GM12878 (cell line): ENCODE results near the gene SPOCD1.

ENCODE experiments used
- BCL3 ChIP-seq: IDR thresholded peaks from 2 replicates; pipeline ENCODE4 v1.6.1; 2011; ENCODE audit warnings: borderline replicate concordance, low read depth, mild to moderate bottlenecking, moderate library complexity, low read length; ENCODE audit not compliant: insufficient read depth, poor library complexity, severe bottlenecking
- BCLAF1 ChIP-seq: fragments of 450-650 bp; IDR thresholded peaks from 2 replicates; pipeline ENCODE4 v1.6.1; 2017; ENCODE audit warnings: antibody characterized with exemption, mild to moderate bottlenecking, moderate library complexity
- BRCA1 ChIP-seq: IDR thresholded peaks from 2 replicates; pipeline ENCODE4 v1.6.1; 2011; ENCODE audit warnings: low read depth, low read length, improper control_type of control experiment
- CTCF ChIP-seq, 3 experiments: IDR thresholded peaks in 2 of 3; conservative IDR thresholded peaks in 1 of 3; 2 replicates each; pipeline ENCODE4 v1.5.1; 2011; ENCODE audit warnings: low read depth in 3 of 3, low read length in 3 of 3, mild to moderate bottlenecking in 3 of 3, control low read depth in 2 of 3, moderate library complexity in 2 of 3, inconsistent platforms in 1 of 3, mixed read lengths in 1 of 3; ENCODE audit not compliant: control insufficient read depth in 2 of 3, insufficient read depth in 1 of 3; ENCODE audit errors: extremely low read depth in 1 of 3
- E4F1 ChIP-seq: fragments of 450-650 bp; IDR thresholded peaks from 2 replicates; pipeline ENCODE4 v1.6.1; 2018; ENCODE audit warnings: borderline replicate concordance, mild to moderate bottlenecking; ENCODE audit not compliant: partially characterized antibody
- IRF4 ChIP-seq: IDR thresholded peaks from 2 replicates; pipeline ENCODE4 v1.6.1; 2011; ENCODE audit warnings: low read depth, low read length
- MAX ChIP-seq: IDR thresholded peaks from 2 replicates; pipeline ENCODE4 v1.6.1; 2012; ENCODE audit warnings: low read depth, low read length, improper control_type of control experiment
- MEF2A ChIP-seq: IDR thresholded peaks from 2 replicates; pipeline ENCODE4 v1.6.1; 2011; ENCODE audit warnings: low read depth, mild to moderate bottlenecking, low read length, moderate library complexity; ENCODE audit not compliant: insufficient read depth
- POLR2A ChIP-seq: IDR thresholded peaks from 2 replicates; pipeline ENCODE4 v1.6.1; 2011; ENCODE audit warnings: low read depth, mild to moderate bottlenecking, low read length
- RAD21 ChIP-seq: IDR thresholded peaks from 2 replicates; pipeline ENCODE4 v1.6.1; 2011; ENCODE audit warnings: mild to moderate bottlenecking, low read depth, low read length, moderate library complexity; ENCODE audit not compliant: insufficient read depth
- RBBP5 ChIP-seq: fragments of 200-600 bp; sonication (generic); conservative IDR thresholded peaks from 2 replicates; pipeline ENCODE4 v1.6.1; 2016
- SIN3A ChIP-seq: IDR thresholded peaks from 2 replicates; pipeline ENCODE4 v1.6.1; 2012; ENCODE audit warnings: low read depth, low read length, improper control_type of control experiment
- SRF ChIP-seq, 2 experiments: IDR thresholded peaks; 2 replicates each; pipeline ENCODE4 v1.6.1; 2011; ENCODE audit warnings: low read depth in 2 of 2, low read length in 2 of 2, mild to moderate bottlenecking in 1 of 2, moderate library complexity in 1 of 2

GRCh38 chr1:31830511-31830910, 14.7 kb upstream of the SPOCD1 start:
- no peak for TF ChIP-seq CTCF (IDR thresholded peaks at IDR 0.05 in 2 of 3, conservative IDR thresholded peaks at IDR 0.05 in 1 of 3; ENCODE audit: control insufficient read depth in 2 of 3, extremely low read depth in 1 of 3, insufficient read depth in 1 of 3, low read depth in 3 of 3, low read length in 3 of 3)
- no peak for TF ChIP-seq BCL3
- TF ChIP-seq SIN3A, result no peak
- no peak for TF ChIP-seq E4F1
- no peak for TF ChIP-seq IRF4
- no peak for TF ChIP-seq POLR2A
- TF ChIP-seq BCLAF1, result no peak
- TF ChIP-seq SRF (IDR thresholded peaks at IDR 0.05; ENCODE audit: low read depth in 2 of 2, low read length in 2 of 2), result no peak
- TF ChIP-seq BRCA1, result no peak
- TF ChIP-seq RAD21, result no peak
- TF ChIP-seq MAX, result no peak
- TF ChIP-seq RBBP5, result no peak
- TF ChIP-seq MEF2A, result no peak
